COR-L47 (cell line): ENCODE measurements around the gene TNKS2.
"Not testable (repeated sequence)": the region's sequence is repeated elsewhere in the genome, so short reads cannot be mapped to it uniquely, and the experiment has no call there.

Experiments used
- DNase-seq: peaks from one replicate; lab custom pipeline; 2025; lab: John Stamatoyannopoulos, UW

The TNKS2 gene

GRCh38 chr10:91797874-91798648 lies at the start of gene TNKS2:
Gene TNKS2 (plus strand): TSS chr10:91798426. CDS start chr10:91798691, 265 bp downstream.
- DNase-seq: peak; percentile 74

- DNase-seq: not testable (repeated sequence)
Observed at GRCh38 chr10:91749592-91749991, 48.6 kb upstream of the TNKS2 start.

GRCh38 chr10:91756286-91756685 lies 41.9 kb upstream of the TNKS2 start:
- DNase-seq: no peak

- peak; percentile 11 for DNase-seq
Observed at GRCh38 chr10:91758303-91759146, 39.7 kb upstream of the TNKS2 start.

GRCh38 chr10:91759581-91759986 lies 38.6 kb upstream of the TNKS2 start:
- no peak for DNase-seq

- no peak for DNase-seq
Observed at GRCh38 chr10:91761721-91762120, 36.5 kb upstream of the TNKS2 start.

- no peak for DNase-seq
Observed at GRCh38 chr10:91762878-91763277, 35.3 kb upstream of the TNKS2 start.

GRCh38 chr10:91766676-91767075 lies 31.6 kb upstream of the TNKS2 start:
- DNase-seq: no peak

GRCh38 chr10:91768123-91768522 lies 30.1 kb upstream of the TNKS2 start:
- no peak for DNase-seq

GRCh38 chr10:91771907-91772306 lies 26.3 kb upstream of the TNKS2 start:
- no peak for DNase-seq

GRCh38 chr10:91772461-91772860 lies 25.8 kb upstream of the TNKS2 start:
- DNase-seq: no peak

GRCh38 chr10:91772869-91773268 lies 25.4 kb upstream of the TNKS2 start:
- no peak for DNase-seq

GRCh38 chr10:91774571-91774970 lies 23.7 kb upstream of the TNKS2 start:
- DNase-seq: no peak

GRCh38 chr10:91775731-91776130 lies 22.5 kb upstream of the TNKS2 start:
- DNase-seq: no peak

- no peak for DNase-seq
Observed at GRCh38 chr10:91776266-91776665, 22.0 kb upstream of the TNKS2 start.

- no peak for DNase-seq
Observed at GRCh38 chr10:91778485-91778884, 19.7 kb upstream of the TNKS2 start.

- DNase-seq: no peak
Observed at GRCh38 chr10:91779011-91779605, 19.1 kb upstream of the TNKS2 start.

GRCh38 chr10:91782539-91782938 lies 15.7 kb upstream of the TNKS2 start:
- DNase-seq: no peak

- DNase-seq: no peak
Observed at GRCh38 chr10:91785830-91786229, 12.4 kb upstream of the TNKS2 start.

- DNase-seq: no peak
Observed at GRCh38 chr10:91787258-91787657, 11.0 kb upstream of the TNKS2 start.

- no peak for DNase-seq
Observed at GRCh38 chr10:91787810-91788209, 10.4 kb upstream of the TNKS2 start.

- no peak for DNase-seq
Observed at GRCh38 chr10:91788527-91788926, 9.7 kb upstream of the TNKS2 start.
